ENCODE results near the gene SAMM50.

DNA sequence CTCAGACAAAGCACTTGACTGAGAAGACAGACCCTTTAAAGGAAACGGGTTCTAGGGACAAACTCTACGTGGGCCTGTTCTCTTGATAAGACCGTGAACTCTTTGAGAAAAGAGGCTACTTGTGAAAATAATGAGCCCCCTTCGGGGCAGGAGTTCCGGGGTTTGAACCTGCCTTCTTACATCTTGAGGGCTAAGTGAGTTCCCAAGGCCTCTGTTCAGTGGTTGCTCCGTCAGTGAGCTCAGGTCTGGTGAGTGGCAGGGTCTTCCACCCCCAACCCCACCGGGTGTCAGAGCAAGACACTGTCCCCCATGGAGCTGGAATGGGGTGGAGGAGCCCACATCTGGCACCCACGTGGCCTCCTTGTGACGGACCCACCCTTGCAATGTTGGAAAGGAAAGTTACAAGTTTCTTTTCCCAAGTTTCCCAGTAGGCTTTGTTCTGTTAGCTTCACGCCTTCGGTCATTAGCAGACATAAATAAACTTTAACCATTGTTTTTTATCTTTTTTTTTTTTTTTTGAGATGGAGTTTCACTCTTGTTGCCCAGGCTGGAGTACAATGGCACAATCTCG, 6.3 kb upstream of the SAMM50 start:
- no peak for TF ChIP-seq CTCF (IDR thresholded peaks at IDR 0.05; ENCODE audit: insufficient read depth, low read length, poor library complexity, severe bottlenecking)
- TF ChIP-seq EZH2phosphoT487 (conservative IDR thresholded peaks at IDR 0.05; ENCODE audit: low read length) = no peak

All from SU-DHL-6 (cell line).